Osteoblast (primary cell): ENCODE results near the gene ATRAID. TPM values are rescaled to one million over a fixed set of nuclear protein-coding genes. Genes with fewer than 3 reads are reported as not detected.
A peak's percentile ranks its signal among the peaks of the same experiment; 100 is the strongest.

Experiments
- DNase-seq: peaks from one replicate; pipeline ENCODE4 v3.0.0; 2011; ENCODE audit warnings: low spot score, mixed read lengths; ENCODE audit not compliant: insufficient read length; ENCODE audit errors: missing footprints
- H2AFZ ChIP-seq: 2 replicates; pipeline ENCODE4 v1.6.0; 2011; ENCODE audit warnings: mild to moderate bottlenecking, low read length
- H3K27ac ChIP-seq: 2 replicates; pipeline ENCODE4 v1.5.1; 2011; ENCODE audit warnings: mild to moderate bottlenecking, low read depth, low read length, moderate library complexity
- H3K27me3 ChIP-seq: 2 replicates; pipeline ENCODE4 v1.6.0; 2012; ENCODE audit warnings: mild to moderate bottlenecking, control low read depth, inconsistent platforms, low read length, moderate library complexity; ENCODE audit not compliant: insufficient read depth
- H3K36me3 ChIP-seq: 2 replicates; pipeline ENCODE4 v1.5.1; 2011; ENCODE audit warnings: mild to moderate bottlenecking, low read length, control low read depth, moderate library complexity; ENCODE audit not compliant: insufficient read depth
- H3K4me1 ChIP-seq: 2 replicates; pipeline ENCODE4 v1.5.1; 2011; ENCODE audit warnings: mild to moderate bottlenecking, low read length, control low read depth, moderate library complexity; ENCODE audit not compliant: insufficient read depth
- H3K4me2 ChIP-seq: 2 replicates; pipeline ENCODE4 v1.6.0; 2011; ENCODE audit warnings: mild to moderate bottlenecking, low read length; ENCODE audit not compliant: insufficient read depth
- H3K4me3 ChIP-seq: fragments of 200-600 bp; sonication (generic); 3 replicates; pipeline ENCODE4 v1.5.1; 2012; ENCODE audit warnings: mild to moderate bottlenecking, low read length, inconsistent platforms; ENCODE audit not compliant: insufficient read depth
- H3K79me2 ChIP-seq: 2 replicates; pipeline ENCODE4 v1.6.0; 2012; ENCODE audit warnings: mild to moderate bottlenecking, low read length, control low read depth, inconsistent platforms; ENCODE audit not compliant: insufficient read depth
- H3K9me3 ChIP-seq: 2 replicates; pipeline ENCODE4 v1.5.1; 2011; ENCODE audit warnings: low read depth, low read length, control low read depth
- H4K20me1 ChIP-seq: 2 replicates; pipeline ENCODE4 v1.6.0; 2012; ENCODE audit warnings: mild to moderate bottlenecking, low read length, control low read depth; ENCODE audit not compliant: insufficient read depth
- CTCF ChIP-seq: IDR thresholded peaks from 2 replicates; pipeline ENCODE4 v1.5.1; 2011; ENCODE audit warnings: mild to moderate bottlenecking, low read depth, low read length, moderate library complexity; ENCODE audit errors: extremely low read depth
- total RNA-seq: library from RNA; depleted of rRNA; stranded (reverse); fragments of >200 nt; gene quantifications from 2 replicates; pipeline ENCODE4 v1.2.3, GENCODE V29; 2012

The ATRAID gene
- total RNA-seq, 1 donor: 198 TPM

GRCh38 chr2:27264753-27265535 lies 53.1 kb downstream of the ATRAID start:
- peaks cover 82% of the 10 kb centered on the region for H3K27me3 ChIP-seq
- H2AFZ ChIP-seq: no peak overlapping the region
- no peaks in the 10 kb centered on the region for H3K4me1 ChIP-seq
- H4K20me1 ChIP-seq: peaks cover 2% of the 10 kb centered on the region
- DNase-seq: peak; percentile 96
- H3K36me3 ChIP-seq: no peaks in the 10 kb centered on the region
- H3K4me2 ChIP-seq: peak overlapping the region; percentile 55
- H3K27ac ChIP-seq: no peak overlapping the region
- TF ChIP-seq CTCF: peak; percentile 34
- peak overlapping the region; percentile 42 for H3K4me3 ChIP-seq
- H3K9me3 ChIP-seq: no peaks in the 10 kb centered on the region
- no peaks in the 10 kb centered on the region for H3K79me2 ChIP-seq

DNA sequence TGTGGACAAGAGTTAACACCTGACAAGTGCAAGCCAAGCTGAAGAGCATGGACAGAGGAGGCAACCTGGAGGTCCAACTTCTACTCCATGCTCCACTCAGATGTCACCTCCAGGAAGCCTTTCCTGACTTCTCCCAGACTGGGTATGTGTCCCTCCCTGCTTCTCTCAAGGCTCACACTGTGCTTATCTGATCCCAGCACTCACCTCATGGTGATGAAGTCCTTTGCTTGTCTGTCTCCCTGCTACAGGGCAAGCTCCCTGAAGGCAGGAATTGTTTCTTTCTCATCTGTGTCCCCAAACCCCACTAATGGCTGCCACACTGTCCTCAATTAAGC lies 53.7 kb downstream of the ATRAID start:
- DNase-seq: peak; percentile 59
- no peaks in the 10 kb centered on the region for H3K9me3 ChIP-seq
- TF ChIP-seq CTCF: no peak
- H3K27me3 ChIP-seq: peaks cover 77% of the 10 kb centered on the region
- H3K4me1 ChIP-seq: no peaks in the 10 kb centered on the region
- peaks cover 2% of the 10 kb centered on the region for H4K20me1 ChIP-seq
- no peaks in the 10 kb centered on the region for H3K36me3 ChIP-seq
- no peaks in the 10 kb centered on the region for H3K79me2 ChIP-seq
- no peak overlapping the region for H2AFZ ChIP-seq
- no peak overlapping the region for H3K4me2 ChIP-seq
- H3K4me3 ChIP-seq: no peak overlapping the region
- H3K27ac ChIP-seq: no peak overlapping the region

Other genes starting within 250 kb of the ATRAID start
- 6.5 TPM in 2 replicates for gene MAPRE3, start 241.4 kb upstream of the ATRAID start, total RNA-seq
- gene TMEM214, start 179.1 kb upstream of the ATRAID start, total RNA-seq: 50.3 and 50.7 TPM in 2 replicates
- gene AGBL5, start 160.4 kb upstream of the ATRAID start, total RNA-seq: 24.6 and 26.8 TPM in 2 replicates
- gene OST4, start 140.4 kb upstream of the ATRAID start, total RNA-seq: 202 and 235 TPM in 2 replicates
- 137 and 138 TPM in 2 replicates for gene EMILIN1, start 133.4 kb upstream of the ATRAID start, total RNA-seq
- 0.29 and 0.36 TPM in 2 replicates for gene KHK, start 125.3 kb upstream of the ATRAID start, total RNA-seq
- gene CGREF1, start 92.9 kb upstream of the ATRAID start, total RNA-seq: 6.8 and 14.5 TPM in 2 replicates
- gene ABHD1, start 88.2 kb upstream of the ATRAID start, total RNA-seq: under 0.01 TPM in 2 replicates
- 42.4 and 45.2 TPM in 2 replicates for gene PREB, start 77.4 kb upstream of the ATRAID start, total RNA-seq
- not detected in 2 replicates for gene PRR30, start 72.6 kb upstream of the ATRAID start, total RNA-seq
- not detected in 2 replicates for gene TCF23, start 63.0 kb upstream of the ATRAID start, total RNA-seq
- 14.1 TPM in 2 replicates for gene SLC5A6, start 227 bp downstream of the ATRAID start, total RNA-seq
- 28.6 and 30.8 TPM in 2 replicates for gene CAD, start 5.3 kb downstream of the ATRAID start, total RNA-seq
- gene SLC30A3, start 51.0 kb downstream of the ATRAID start, total RNA-seq: under 0.01 and 0.88 TPM in 2 replicates
- gene DNAJC5G, start 63.4 kb downstream of the ATRAID start, total RNA-seq: not detected in 2 replicates
- not detected in 2 replicates for gene TRIM54, start 70.4 kb downstream of the ATRAID start, total RNA-seq
- gene UCN, start 96.4 kb downstream of the ATRAID start, total RNA-seq: 0.36 and 1.2 TPM in 2 replicates
- gene MPV17, start 111.1 kb downstream of the ATRAID start, total RNA-seq: 98.8 and 112 TPM in 2 replicates
- 32.7 and 34.4 TPM in 2 replicates for gene GTF3C2, start 144.7 kb downstream of the ATRAID start, total RNA-seq
- gene EIF2B4, start 158.3 kb downstream of the ATRAID start, total RNA-seq: 19.2 and 24.2 TPM in 2 replicates
- gene SNX17, start 158.6 kb downstream of the ATRAID start, total RNA-seq: 152 and 165 TPM in 2 replicates
- gene ZNF513, start 168.7 kb downstream of the ATRAID start, total RNA-seq: 6.2 and 8.3 TPM in 2 replicates
- gene PPM1G, start 197.6 kb downstream of the ATRAID start, total RNA-seq: 56.6 and 65.5 TPM in 2 replicates
- gene NRBP1, start 216.6 kb downstream of the ATRAID start, total RNA-seq: 147 and 151 TPM in 2 replicates
- under 0.01 and 0.72 TPM in 2 replicates for gene KRTCAP3, start 230.3 kb downstream of the ATRAID start, total RNA-seq